Parathyroid adenoma (tissue), 2 donors: Measurements from ENCODE around the gene RAPGEF4.

Source experiments
- H2AFZ ChIP-seq: fragments of 300-600 bp; sonication (generic); one replicate; pipeline ENCODE4 v1.7.0; 2017; ENCODE audit warnings: antibody characterized with exemption, mild to moderate bottlenecking
- H3K27ac ChIP-seq: fragments of 300-600 bp; sonication (generic); one replicate; pipeline ENCODE4 v1.7.0; 2017
- H3K27me3 ChIP-seq: fragments of 300-600 bp; sonication (generic); one replicate; pipeline ENCODE4 v1.7.0; 2017; ENCODE audit warnings: low read length; ENCODE audit not compliant: control insufficient read depth, insufficient read depth
- H3K36me3 ChIP-seq: fragments of 300-600 bp; sonication (generic); one replicate; pipeline ENCODE4 v1.7.0; 2017; ENCODE audit warnings: low read length; ENCODE audit not compliant: control insufficient read depth, insufficient read depth
- H3K4me1 ChIP-seq: fragments of 300-600 bp; sonication (generic); one replicate; pipeline ENCODE4 v1.7.0; 2017; ENCODE audit warnings: control low read depth
- H3K4me2 ChIP-seq: fragments of 300-600 bp; sonication (generic); one replicate; pipeline ENCODE4 v1.7.0; 2017; ENCODE audit warnings: low read length
- H3K4me3 ChIP-seq: fragments of 300-600 bp; sonication (generic); one replicate; pipeline ENCODE4 v1.7.0; 2017; ENCODE audit warnings: low read depth, low read length
- H3K79me2 ChIP-seq: fragments of 300-600 bp; sonication (generic); one replicate; pipeline ENCODE4 v1.7.0; 2017; ENCODE audit warnings: control low read depth
- H3K9ac ChIP-seq: fragments of 300-600 bp; sonication (generic); one replicate; pipeline ENCODE4 v1.7.0; 2017; ENCODE audit warnings: mild to moderate bottlenecking
- H3K9me3 ChIP-seq: fragments of 300-600 bp; sonication (generic); one replicate; pipeline ENCODE4 v1.7.0; 2017; ENCODE audit warnings: low read length; ENCODE audit not compliant: control insufficient read depth
- CTCF ChIP-seq: fragments of 300-600 bp; sonication (generic); IDR thresholded peaks from one replicate; pipeline ENCODE4 v1.7.0; 2017; ENCODE audit warnings: antibody characterized with exemption, mild to moderate bottlenecking
- donor health status: primary hyperparathyroidism.

The RAPGEF4 gene

GRCh38 chr2:173044686-173045085 lies 309.0 kb downstream of the RAPGEF4 start:
- H3K27ac ChIP-seq = no peak overlapping the region
- TF ChIP-seq CTCF = no peak
- H3K36me3 ChIP-seq = no peaks in the 10 kb centered on the region
- H3K9ac ChIP-seq = no peak overlapping the region
- H3K4me3 ChIP-seq = no peak overlapping the region
- no peak overlapping the region for H3K4me2 ChIP-seq
- H3K79me2 ChIP-seq = no peaks in the 10 kb centered on the region
- H3K27me3 ChIP-seq = no peaks in the 10 kb centered on the region
- no peaks in the 10 kb centered on the region for H3K9me3 ChIP-seq
- no peak overlapping the region for H2AFZ ChIP-seq
- H3K4me1 ChIP-seq = no peaks in the 10 kb centered on the region

- no peak for TF ChIP-seq CTCF
- H3K9ac ChIP-seq = no peak overlapping the region
- H3K27ac ChIP-seq = no peak overlapping the region
- no peaks in the 10 kb centered on the region for H3K36me3 ChIP-seq
- H3K9me3 ChIP-seq = no peaks in the 10 kb centered on the region
- no peak overlapping the region for H3K4me2 ChIP-seq
- no peak overlapping the region for H2AFZ ChIP-seq
- H3K4me3 ChIP-seq = no peak overlapping the region
- no peaks in the 10 kb centered on the region for H3K4me1 ChIP-seq
- no peaks in the 10 kb centered on the region for H3K27me3 ChIP-seq
- no peaks in the 10 kb centered on the region for H3K79me2 ChIP-seq
Measured at GRCh38 chr2:173045181-173045580, 309.5 kb downstream of the RAPGEF4 start.

GRCh38 chr2:173048522-173048896 lies 312.9 kb downstream of the RAPGEF4 start:
- Histone ChIP-seq H3K4me1 (no peaks in the 10 kb centered on the region), H3K79me2 (no peaks in the 10 kb centered on the region), H3K9me3 (no peaks in the 10 kb centered on the region), H3K27me3 (no peaks in the 10 kb centered on the region), H3K27ac (no peak overlapping the region), H3K4me3 (no peak overlapping the region), H3K4me2 (no peak overlapping the region), H3K36me3 (no peaks in the 10 kb centered on the region), H2AFZ (no peak overlapping the region), H3K9ac (no peak overlapping the region)
- TF ChIP-seq CTCF = no peak

- H3K27me3 ChIP-seq = no peaks in the 10 kb centered on the region
- H3K4me2 ChIP-seq = no peak overlapping the region
- TF ChIP-seq CTCF = no peak
- no peak overlapping the region for H3K4me3 ChIP-seq
- no peak overlapping the region for H2AFZ ChIP-seq
- no peak overlapping the region for H3K9ac ChIP-seq
- H3K79me2 ChIP-seq = no peaks in the 10 kb centered on the region
- H3K9me3 ChIP-seq = no peaks in the 10 kb centered on the region
- H3K27ac ChIP-seq = no peak overlapping the region
- no peaks in the 10 kb centered on the region for H3K36me3 ChIP-seq
- no peaks in the 10 kb centered on the region for H3K4me1 ChIP-seq
Measured at GRCh38 chr2:173048897-173049661, 313.4 kb downstream of the RAPGEF4 start.

GRCh38 chr2:173049831-173050230 lies 314.2 kb downstream of the RAPGEF4 start:
- Histone ChIP-seq H3K4me3 (no peak overlapping the region), H3K79me2 (no peaks in the 10 kb centered on the region), H3K27ac (no peak overlapping the region)

More at GRCh38 chr2:173049831-173050230, 314.2 kb downstream of the RAPGEF4 start:
- Histone ChIP-seq H3K36me3 (no peaks in the 10 kb centered on the region), H3K9me3 (no peaks in the 10 kb centered on the region), H2AFZ (no peak overlapping the region), H3K4me1 (no peaks in the 10 kb centered on the region), H3K9ac (no peak overlapping the region), H3K27me3 (no peaks in the 10 kb centered on the region), H3K4me2 (no peak overlapping the region)
- no peak for TF ChIP-seq CTCF
